GM21576 (cell line): ENCODE data around the gene CDKL2.

ENCODE experiments used
- ATAC-seq: cut with Tn5 transposase; IDR thresholded peaks from one replicate; pipeline ENCODE4 v1.9.1; 2021; ENCODE audit warnings: mild to moderate bottlenecking, moderate library complexity; ENCODE audit not compliant: unreplicated experiment

Gene CDKL2

GRCh38 chr4:75643651-75644050 is 13.3 kb upstream of the CDKL2 start:
- ATAC-seq = no peak

GRCh38 chr4:75639124-75639695 is 8.9 kb upstream of the CDKL2 start:
- no peak for ATAC-seq

GRCh38 chr4:75637827-75638226 is 7.5 kb upstream of the CDKL2 start:
- no peak for ATAC-seq

GRCh38 chr4:75637176-75637575 is 6.8 kb upstream of the CDKL2 start:
- ATAC-seq = no peak

GRCh38 chr4:75634951-75635350 is 4.6 kb upstream of the CDKL2 start:
- no peak for ATAC-seq

- no peak for ATAC-seq
These were observed 4.0 kb upstream of the CDKL2 start for GRCh38 chr4:75634281-75634680.

GRCh38 chr4:75633846-75634245 is 3.5 kb upstream of the CDKL2 start:
- no peak for ATAC-seq

- no peak for ATAC-seq
These were observed 605 bp upstream of the CDKL2 start for GRCh38 chr4:75630937-75631329.

GRCh38 chr4:75629239-75629638 is 1.1 kb downstream of the CDKL2 start:
- no peak for ATAC-seq

GRCh38 chr4:75623026-75623425 is 7.3 kb downstream of the CDKL2 start:
- no peak for ATAC-seq

- ATAC-seq = no peak
These were observed 8.6 kb downstream of the CDKL2 start for GRCh38 chr4:75621715-75622114.

GRCh38 chr4:75612306-75612705 is 18.0 kb downstream of the CDKL2 start:
- no peak for ATAC-seq

GRCh38 chr4:75605928-75606327 is 24.4 kb downstream of the CDKL2 start:
- ATAC-seq = no peak

- ATAC-seq = no peak
These were observed 30.7 kb downstream of the CDKL2 start for GRCh38 chr4:75599647-75600046.

GRCh38 chr4:75598390-75598789 is 31.9 kb downstream of the CDKL2 start:
- no peak for ATAC-seq

GRCh38 chr4:75596061-75596460 is 34.3 kb downstream of the CDKL2 start:
- no peak for ATAC-seq

GRCh38 chr4:75593393-75593792 is 36.9 kb downstream of the CDKL2 start:
- no peak for ATAC-seq

GRCh38 chr4:75584067-75584466 is 46.3 kb downstream of the CDKL2 start:
- ATAC-seq = no peak

GRCh38 chr4:75567725-75568124 is 62.6 kb downstream of the CDKL2 start:
- no peak for ATAC-seq

- ATAC-seq = no peak
These were observed 63.4 kb downstream of the CDKL2 start for GRCh38 chr4:75566911-75567310.

- ATAC-seq = no peak
These were observed 64.8 kb downstream of the CDKL2 start for GRCh38 chr4:75565481-75565880.

- ATAC-seq = no peak
These were observed 66.3 kb downstream of the CDKL2 start for GRCh38 chr4:75564023-75564422.

- ATAC-seq = no peak
These were observed 68.5 kb downstream of the CDKL2 start for GRCh38 chr4:75561789-75562188.

GRCh38 chr4:75557696-75558095 is 72.6 kb downstream of the CDKL2 start:
- no peak for ATAC-seq
